CD14-positive monocyte (primary cell): ENCODE results near the gene CLDN20. TPM values are rescaled to one million over a fixed set of nuclear protein-coding genes. Genes with fewer than 3 reads are reported as not detected.

Experiments used
- DNase-seq, 3 donors: peaks; one replicate each; pipeline ENCODE4 v3.0.0-alpha.2; 2011 to 2022
- H2AFZ ChIP-seq: 2 replicates; pipeline ENCODE4 v1.6.0; 2012; ENCODE audit warnings: mild to moderate bottlenecking, low read depth, low read length, inconsistent platforms; ENCODE audit not compliant: insufficient read depth, poor library complexity, severe bottlenecking
- H3K27ac ChIP-seq, 2 donors: 1 replicate in 1 of 2; 2 replicates in 1 of 2; pipeline ENCODE4 v1.5.1; 2012 to 2013; ENCODE audit warnings: low read length in 2 of 2, control low read depth in 1 of 2, inconsistent platforms in 1 of 2, low read depth in 1 of 2, mild to moderate bottlenecking in 1 of 2
- H3K27me3 ChIP-seq, 2 donors: one replicate each; pipeline versions ENCODE4 v1.6.0 to v1.6.1; 2011 to 2013; ENCODE audit warnings: low read length in 2 of 2; ENCODE audit not compliant: control insufficient read depth in 2 of 2, insufficient read depth in 2 of 2
- H3K36me3 ChIP-seq, 2 donors: replicated peaks in 1 of 2; 1 replicate in 1 of 2; 2 replicates in 1 of 2; pipeline versions ENCODE4 v1.5.1 to v1.6.1; 2012 to 2013; ENCODE audit warnings: low read length in 2 of 2, control low read depth in 1 of 2, inconsistent platforms in 1 of 2, mild to moderate bottlenecking in 1 of 2; ENCODE audit not compliant: insufficient read depth in 2 of 2, control insufficient read depth in 1 of 2
- H3K4me1 ChIP-seq, 2 donors: 1 replicate in 1 of 2; 2 replicates in 1 of 2; pipeline versions ENCODE4 v1.5.1 to v1.6.1; 2012 to 2013; ENCODE audit warnings: low read length in 2 of 2, control low read depth in 1 of 2, inconsistent platforms in 1 of 2, mild to moderate bottlenecking in 1 of 2, moderate library complexity in 1 of 2; ENCODE audit not compliant: insufficient read depth in 2 of 2, control insufficient read depth in 1 of 2
- H3K4me2 ChIP-seq: replicated peaks from 2 replicates; pipeline ENCODE3; 2012; ENCODE audit warnings: low read length, moderate library complexity, mild to moderate bottlenecking; ENCODE audit not compliant: poor library complexity, severe bottlenecking; ENCODE audit errors: extremely low read depth
- H3K4me3 ChIP-seq, 3 experiments: fragments of 200-600 bp in 1 of 3; sonication (generic) in 1 of 3; replicated peaks in 1 of 3; 1 replicate in 2 of 3; 2 replicates in 1 of 3; pipeline ENCODE4 v1.5.1; 2011 to 2013; ENCODE audit warnings: low read length in 3 of 3, mild to moderate bottlenecking in 3 of 3, control low read depth in 2 of 3, low read depth in 2 of 3, inconsistent platforms in 1 of 3, moderate library complexity in 1 of 3
- H3K79me2 ChIP-seq: 2 replicates; pipeline ENCODE4 v1.6.0; 2012; ENCODE audit warnings: mild to moderate bottlenecking, control low read depth, inconsistent platforms, low read length, moderate library complexity; ENCODE audit not compliant: insufficient read depth
- H3K9ac ChIP-seq: 2 replicates; pipeline ENCODE4 v1.6.0; 2017; ENCODE audit warnings: low read length, mild to moderate bottlenecking; ENCODE audit not compliant: insufficient read depth, poor library complexity, severe bottlenecking
- H3K9me3 ChIP-seq, 2 donors: replicated peaks in 1 of 2; 1 replicate in 1 of 2; 2 replicates in 1 of 2; pipeline versions ENCODE4 v1.5.1 to v1.6.1; 2012 to 2013; ENCODE audit warnings: low read length in 2 of 2, control low read depth in 1 of 2; ENCODE audit not compliant: control insufficient read depth in 1 of 2, insufficient read depth in 1 of 2
- H4K20me1 ChIP-seq: 2 replicates; pipeline ENCODE4 v1.6.0; 2012; ENCODE audit warnings: mild to moderate bottlenecking, low read length, control low read depth, moderate library complexity; ENCODE audit not compliant: insufficient read depth
- H3K27ac Mint-ChIP-seq, 7 donors: one replicate each; pipeline ENCODE4 v1.8.0; 2020; ENCODE audit warnings: mild to moderate bottlenecking in 7 of 7, mixed read lengths in 7 of 7, moderate library complexity in 6 of 7, inconsistent platforms in 2 of 7
- H3K27me3 Mint-ChIP-seq, 3 donors: one replicate each; pipeline ENCODE4 v1.8.0; 2021 to 2022; ENCODE audit warnings: low read depth in 3 of 3, mild to moderate bottlenecking in 3 of 3, mixed read lengths in 3 of 3, moderate library complexity in 3 of 3, inconsistent platforms in 1 of 3
- H3K36me3 Mint-ChIP-seq, 2 donors: one replicate each; pipeline ENCODE4 v1.8.0; 2020; ENCODE audit warnings: mixed read lengths in 2 of 2, inconsistent platforms in 1 of 2, mild to moderate bottlenecking in 1 of 2
- H3K4me1 Mint-ChIP-seq: one replicate; pipeline ENCODE4 v1.8.0; 2020; ENCODE audit warnings: mild to moderate bottlenecking, mixed read lengths
- H3K4me3 Mint-ChIP-seq, 2 donors: one replicate each; pipeline ENCODE4 v1.8.0; 2020; ENCODE audit warnings: mild to moderate bottlenecking in 2 of 2, mixed read lengths in 2 of 2, moderate library complexity in 1 of 2
- H3K9me3 Mint-ChIP-seq, 7 donors: one replicate each; pipeline ENCODE4 v1.8.0; 2020 to 2022; ENCODE audit warnings: mixed read lengths in 7 of 7, mild to moderate bottlenecking in 6 of 7, moderate library complexity in 6 of 7, inconsistent platforms in 2 of 7
- WGBS: methylation state at CpG from one replicate; pipeline ENCODE4 v1.1.5; 2013; ENCODE audit warnings: missing lambda C conversion rate; ENCODE audit not compliant: insufficient coverage; 5-methylcytosine and 5-hydroxymethylcytosine counted together
- intact Hi-C, 2 donors: fragments of 100-400 bp; cut with micrococcal nuclease; formaldehyde crosslinking; loops; one replicate each; pipeline versions ENCODE4 v1.15.0 to v1.15.1; 2023
- polyA plus RNA-seq, 3 donors: library from polyadenylated mRNA; depleted of rRNA in 1 of 3; unstranded in 2 of 3; stranded (reverse) in 1 of 3; fragments of 300-500 nt in 2 of 3; fragments of >200 nt in 1 of 3; fragmentation: Illumina TruSeq in 2 of 3; gene quantifications; 1 replicate in 2 of 3; 2 replicates in 1 of 3; pipeline ENCODE4 v1.2.3, GENCODE V29; 2012 to 2021
- TF ChIP-seq, protein P1 (sequence below): fragments of 200-600 bp; IDR thresholded peaks from one replicate; pipeline ENCODE4 v1.8.0; 2022; ENCODE audit warnings: antibody characterized with exemption, mild to moderate bottlenecking

Gene CLDN20
- polyA plus RNA-seq, 3 donors: not detected

DNA sequence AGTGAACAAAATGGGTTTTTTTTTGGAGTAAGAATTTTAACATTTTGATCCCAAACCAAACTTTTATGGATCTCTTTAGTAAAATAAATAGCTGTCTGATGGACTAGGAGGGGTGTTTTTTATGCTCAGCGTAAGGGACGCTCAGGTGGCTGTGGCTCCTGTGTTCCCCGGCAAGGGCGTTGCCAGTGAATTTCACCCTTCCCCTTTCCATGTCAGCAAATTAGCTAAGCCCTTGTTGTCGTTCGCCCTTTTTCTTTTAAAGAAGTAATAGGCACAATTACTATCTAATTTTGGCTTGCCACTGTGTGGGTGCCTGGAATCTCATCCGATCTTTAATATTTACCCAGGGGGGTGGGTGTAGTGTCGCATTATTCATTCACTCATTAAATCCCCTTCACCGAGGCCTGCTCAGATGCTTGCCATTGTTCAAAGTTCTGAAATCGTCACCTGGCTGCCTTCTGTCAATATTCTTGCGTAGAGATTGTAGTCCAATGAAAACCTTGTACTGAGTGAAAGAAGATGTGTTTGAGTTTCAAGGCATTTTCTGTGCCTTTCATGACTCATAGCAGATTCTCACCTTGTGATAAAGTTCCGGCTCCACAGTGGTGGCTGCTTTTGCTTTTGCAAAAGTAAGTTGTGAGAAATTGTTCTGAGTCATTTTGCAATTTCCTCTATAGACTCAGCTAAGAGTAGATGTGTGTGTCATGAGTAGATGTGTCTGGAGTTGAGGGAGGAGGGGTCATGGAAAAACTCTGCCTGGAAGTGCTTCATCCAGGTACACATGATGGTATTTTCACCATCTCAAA lies 40.0 kb upstream of the CLDN20 start:
- peaks cover 55% of the 10 kb centered on the region for H3K4me1 Mint-ChIP-seq
- peak overlapping the region in 1 of 3 experiments; percentile 51 for H3K4me3 ChIP-seq
- H3K79me2 ChIP-seq: no peaks in the 10 kb centered on the region
- DNase-seq: peak; percentile 84 to 94 (median 92)
- TF ChIP-seq, protein P1, sequence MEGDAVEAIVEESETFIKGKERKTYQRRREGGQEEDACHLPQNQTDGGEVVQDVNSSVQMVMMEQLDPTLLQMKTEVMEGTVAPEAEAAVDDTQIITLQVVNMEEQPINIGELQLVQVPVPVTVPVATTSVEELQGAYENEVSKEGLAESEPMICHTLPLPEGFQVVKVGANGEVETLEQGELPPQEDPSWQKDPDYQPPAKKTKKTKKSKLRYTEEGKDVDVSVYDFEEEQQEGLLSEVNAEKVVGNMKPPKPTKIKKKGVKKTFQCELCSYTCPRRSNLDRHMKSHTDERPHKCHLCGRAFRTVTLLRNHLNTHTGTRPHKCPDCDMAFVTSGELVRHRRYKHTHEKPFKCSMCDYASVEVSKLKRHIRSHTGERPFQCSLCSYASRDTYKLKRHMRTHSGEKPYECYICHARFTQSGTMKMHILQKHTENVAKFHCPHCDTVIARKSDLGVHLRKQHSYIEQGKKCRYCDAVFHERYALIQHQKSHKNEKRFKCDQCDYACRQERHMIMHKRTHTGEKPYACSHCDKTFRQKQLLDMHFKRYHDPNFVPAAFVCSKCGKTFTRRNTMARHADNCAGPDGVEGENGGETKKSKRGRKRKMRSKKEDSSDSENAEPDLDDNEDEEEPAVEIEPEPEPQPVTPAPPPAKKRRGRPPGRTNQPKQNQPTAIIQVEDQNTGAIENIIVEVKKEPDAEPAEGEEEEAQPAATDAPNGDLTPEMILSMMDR: no peak
- intact Hi-C loops: loop anchor here in 1 of 2 donors (5.0 kb wide), 2 partner anchors 88 to 303 kb away; partner anchors contain the start of gene TFB1M
- peak overlapping the region; percentile 57 for H3K9ac ChIP-seq
- peak overlapping the region; percentile 61 for H3K4me2 ChIP-seq
- H4K20me1 ChIP-seq: no peaks in the 10 kb centered on the region
- no peaks in the 10 kb centered on the region for H3K27me3 ChIP-seq
- peak overlapping the region; percentile 72 to 88 for H3K27ac ChIP-seq
- 0% methylated on average over 1 of the region's 12 CpGs for WGBS
- peak overlapping the region; percentile 89 to 99 (median 94) for H3K27ac Mint-ChIP-seq
- H3K4me1 ChIP-seq: peaks cover 53 to 56% of the 10 kb centered on the region in 2 donors
- H3K27me3 Mint-ChIP-seq: peaks cover 0 to 5% (median 2%) of the 10 kb centered on the region in 3 donors
- H3K36me3 ChIP-seq: no peaks in the 10 kb centered on the region
- H2AFZ ChIP-seq: no peak overlapping the region
- H3K9me3 ChIP-seq: no peaks in the 10 kb centered on the region
- H3K4me3 Mint-ChIP-seq: peak overlapping the region; percentile 1 to 62
- H3K9me3 Mint-ChIP-seq: peaks cover 0 to 8% (median 0%) of the 10 kb centered on the region in 7 donors
- H3K36me3 Mint-ChIP-seq: no peaks in the 10 kb centered on the region

DNA sequence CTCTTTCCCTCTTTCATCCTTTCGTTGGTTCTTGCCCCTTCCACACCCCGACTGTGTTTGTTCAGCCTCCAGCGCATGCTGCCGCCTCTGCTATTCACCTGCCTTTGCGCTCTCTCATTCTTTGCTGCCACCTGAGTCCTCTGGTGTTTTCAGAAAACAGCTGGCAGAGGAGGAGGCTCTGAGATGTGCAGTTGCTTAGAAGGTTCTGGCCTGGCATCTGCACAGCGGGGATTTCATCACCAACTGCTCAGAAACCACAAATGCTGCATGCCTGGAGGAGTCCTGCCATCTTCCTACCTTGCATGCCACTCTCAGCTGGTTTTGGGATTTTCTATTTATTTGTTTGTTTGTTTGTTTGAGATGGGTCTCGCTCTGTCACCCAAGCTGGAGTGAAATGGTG lies 39.2 kb upstream of the CLDN20 start:
- no peaks in the 10 kb centered on the region for H3K9me3 ChIP-seq
- Mint-ChIP-seq H3K4me3 (no peak overlapping the region), H3K4me1 (peaks cover 53% of the 10 kb centered on the region), H3K9me3 (peaks cover 0 to 9% (median 0%) of the 10 kb centered on the region in 7 donors), H3K36me3 (no peaks in the 10 kb centered on the region), H3K27ac (peak overlapping the region; percentile 89 to 99 (median 94)), H3K27me3 (peaks cover 0 to 5% (median 2%) of the 10 kb centered on the region in 3 donors)
- H3K4me3 ChIP-seq: peak overlapping the region in 1 of 3 experiments; percentile 51
- no peaks in the 10 kb centered on the region for H4K20me1 ChIP-seq
- peak overlapping the region in 1 of 2 donors; percentile 88 for H3K27ac ChIP-seq
- TF ChIP-seq, protein P1: no peak
- DNase-seq: peak; percentile 31 to 41 (median 34)
- H3K4me2 ChIP-seq: peak overlapping the region; percentile 61
- WGBS: 96% methylated on average over 5 of the region's 7 CpGs
- H3K36me3 ChIP-seq: no peaks in the 10 kb centered on the region
- H3K27me3 ChIP-seq: no peaks in the 10 kb centered on the region
- H3K79me2 ChIP-seq: no peaks in the 10 kb centered on the region
- H2AFZ ChIP-seq: peak overlapping the region; percentile 43
- H3K9ac ChIP-seq: peak overlapping the region; percentile 57
- intact Hi-C loops: loop anchor here in 1 of 2 donors (5.0 kb wide), 2 partner anchors 88 to 303 kb away; partner anchors contain the start of gene TFB1M
- H3K4me1 ChIP-seq: peaks cover 53 to 56% of the 10 kb centered on the region in 2 donors
